HG02943 (cell line): ENCODE results near the gene COG2.
"Not testable (repeated sequence)": the region's sequence is repeated elsewhere in the genome, so short reads cannot be mapped to it uniquely, and the experiment has no call there.

Experiments used
- ATAC-seq: cut with Tn5 transposase; IDR thresholded peaks from one replicate; pipeline ENCODE4 v1.9.1; 2021; ENCODE audit warnings: mild to moderate bottlenecking, low read depth, moderate library complexity; ENCODE audit not compliant: unreplicated experiment

Gene COG2

GRCh38 chr1:230698964-230699363 is 56.7 kb downstream of the COG2 start:
- ATAC-seq: not testable (repeated sequence)

DNA sequence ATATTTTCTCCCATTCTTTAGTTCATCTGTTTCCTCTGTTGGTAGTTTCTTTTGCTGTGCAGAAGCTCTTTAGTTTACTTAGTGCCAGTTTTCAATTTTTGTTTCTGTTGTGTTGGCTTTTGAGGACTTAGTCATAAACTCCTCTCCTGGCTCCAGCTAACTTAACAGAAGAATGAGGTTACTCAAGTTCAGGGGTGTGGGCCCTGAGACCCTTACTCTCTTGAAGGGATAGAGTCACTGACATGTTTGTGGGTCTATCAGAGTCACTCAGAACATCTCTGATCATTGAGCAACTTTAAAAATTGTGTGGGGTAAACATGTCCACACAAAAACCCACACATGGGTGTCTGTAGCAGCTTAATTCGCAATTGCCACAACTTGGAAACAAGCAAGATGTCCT is 57.4 kb downstream of the COG2 start:
- no peak for ATAC-seq

GRCh38 chr1:230700132-230700531 is 57.9 kb downstream of the COG2 start:
- no peak for ATAC-seq

DNA sequence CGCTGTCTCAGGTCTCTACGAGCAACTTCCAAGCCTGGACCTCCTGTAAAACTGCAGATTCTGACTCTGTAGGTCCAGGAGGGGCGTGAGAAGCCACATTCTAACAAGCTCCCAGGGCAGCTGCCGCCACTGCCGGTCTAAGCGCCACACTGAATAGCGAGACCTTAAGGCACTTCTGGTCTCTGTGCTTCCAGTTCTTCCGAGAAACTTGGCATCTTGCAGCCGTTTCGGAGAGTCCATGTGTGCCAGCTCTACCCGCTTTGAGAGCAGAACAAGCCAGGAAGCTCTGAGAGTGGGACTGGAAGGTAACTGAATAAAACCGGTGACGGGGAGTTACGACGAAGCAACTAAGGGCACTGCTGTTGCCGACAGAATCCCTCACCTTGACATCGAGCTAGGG is 59.2 kb downstream of the COG2 start:
- no peak for ATAC-seq

- ATAC-seq: no peak
Measured at GRCh38 chr1:230701895-230702768, 59.9 kb downstream of the COG2 start.

- no peak for ATAC-seq
Measured at GRCh38 chr1:230702934-230703678, 60.8 kb downstream of the COG2 start.

DNA sequence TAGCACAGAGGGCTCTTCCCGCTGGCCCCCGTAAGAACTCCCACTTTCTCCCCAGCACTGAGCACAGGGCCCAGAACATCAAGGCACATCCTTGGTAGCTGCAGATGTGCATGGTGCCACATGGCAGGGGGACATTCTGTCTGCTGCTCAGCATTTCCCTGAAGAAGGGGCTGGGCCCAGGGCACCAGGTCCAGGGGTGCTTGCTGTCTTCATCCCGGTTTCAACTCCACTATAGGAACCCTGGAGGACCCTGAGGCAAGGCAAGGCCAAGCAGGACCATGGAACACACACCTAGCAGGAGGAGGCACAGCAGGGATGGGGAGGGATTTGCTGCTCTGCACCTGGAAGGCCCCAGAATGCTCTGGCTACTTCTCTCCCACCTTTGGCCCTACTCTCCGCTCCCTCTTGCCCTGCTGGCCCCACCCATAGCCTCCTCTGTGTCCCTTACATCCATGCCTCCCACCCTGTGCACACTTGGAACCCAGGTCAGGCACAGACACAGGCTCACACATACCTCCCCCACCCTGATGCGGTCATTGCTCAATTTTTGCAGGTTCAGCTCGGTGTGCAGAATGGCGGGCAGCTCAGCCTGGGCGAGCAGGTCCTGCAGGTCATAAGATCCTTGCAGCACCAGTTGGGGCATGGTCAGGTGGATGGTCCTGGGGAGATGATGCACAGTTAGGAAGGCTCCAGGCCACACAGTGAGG is 61.6 kb downstream of the COG2 start:
- ATAC-seq: no peak

DNA sequence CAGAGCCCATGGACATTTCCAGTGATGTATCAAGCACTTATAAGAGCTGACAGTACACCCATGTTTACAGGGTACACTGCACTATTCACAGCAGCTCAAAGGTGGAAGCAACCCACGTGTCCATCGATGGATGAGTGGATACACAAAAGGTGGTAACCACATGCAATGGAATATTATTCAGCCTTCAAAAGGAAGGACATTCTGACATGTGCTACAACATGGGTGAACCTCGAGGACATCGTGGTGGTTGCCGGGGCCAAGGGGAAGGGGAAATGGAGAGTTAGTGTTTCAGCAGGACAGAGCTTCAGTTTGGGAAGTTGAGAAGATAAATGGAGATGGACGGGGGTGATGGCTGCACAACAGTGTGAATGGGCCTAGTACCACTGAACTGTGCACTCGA is 62.5 kb downstream of the COG2 start:
- no peak for ATAC-seq

GRCh38 chr1:230705289-230706019 is 63.2 kb downstream of the COG2 start:
- ATAC-seq: no peak

- ATAC-seq: no peak
Measured at GRCh38 chr1:230706020-230706699, 63.9 kb downstream of the COG2 start.

DNA sequence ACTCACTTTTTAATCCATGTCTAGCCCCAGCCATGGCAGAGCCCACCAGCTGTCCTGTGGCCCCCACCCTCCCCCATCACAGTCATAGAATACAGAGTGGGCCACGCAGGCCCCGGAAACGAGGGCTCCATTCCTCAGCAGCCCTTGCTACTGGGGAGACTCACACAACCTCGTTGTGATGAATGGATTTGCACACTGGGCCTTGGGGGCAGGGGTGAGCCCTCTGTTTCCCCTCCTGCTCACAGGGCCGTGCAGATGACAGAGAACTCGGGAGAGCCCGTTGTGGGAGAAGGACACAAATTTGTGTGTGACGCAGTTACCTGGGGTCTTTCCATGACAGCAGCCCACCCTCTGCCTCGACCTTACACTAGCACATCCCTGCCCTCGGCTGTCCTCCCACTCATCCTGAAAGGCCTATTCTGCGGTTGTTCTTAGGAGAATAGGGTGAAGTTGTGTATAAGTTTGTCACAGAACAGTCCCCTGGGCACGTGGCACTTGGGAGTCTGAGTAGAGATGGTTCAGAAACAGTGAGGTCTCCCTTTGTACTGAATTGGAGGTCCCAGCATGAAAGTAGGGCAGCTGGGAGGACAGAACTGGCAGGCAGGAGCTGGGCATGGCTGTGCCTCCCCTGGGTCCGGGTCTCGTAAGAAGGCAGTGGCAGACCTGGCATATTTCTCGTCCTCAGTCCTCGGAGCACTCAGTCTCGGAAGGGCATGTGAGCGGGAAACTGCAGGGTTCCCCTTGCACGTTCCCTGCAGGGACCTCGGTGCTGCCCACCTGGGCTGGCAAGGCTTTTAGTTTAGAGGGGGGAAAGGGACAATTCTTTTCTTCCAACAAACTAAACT is 64.8 kb downstream of the COG2 start:
- no peak for ATAC-seq

DNA sequence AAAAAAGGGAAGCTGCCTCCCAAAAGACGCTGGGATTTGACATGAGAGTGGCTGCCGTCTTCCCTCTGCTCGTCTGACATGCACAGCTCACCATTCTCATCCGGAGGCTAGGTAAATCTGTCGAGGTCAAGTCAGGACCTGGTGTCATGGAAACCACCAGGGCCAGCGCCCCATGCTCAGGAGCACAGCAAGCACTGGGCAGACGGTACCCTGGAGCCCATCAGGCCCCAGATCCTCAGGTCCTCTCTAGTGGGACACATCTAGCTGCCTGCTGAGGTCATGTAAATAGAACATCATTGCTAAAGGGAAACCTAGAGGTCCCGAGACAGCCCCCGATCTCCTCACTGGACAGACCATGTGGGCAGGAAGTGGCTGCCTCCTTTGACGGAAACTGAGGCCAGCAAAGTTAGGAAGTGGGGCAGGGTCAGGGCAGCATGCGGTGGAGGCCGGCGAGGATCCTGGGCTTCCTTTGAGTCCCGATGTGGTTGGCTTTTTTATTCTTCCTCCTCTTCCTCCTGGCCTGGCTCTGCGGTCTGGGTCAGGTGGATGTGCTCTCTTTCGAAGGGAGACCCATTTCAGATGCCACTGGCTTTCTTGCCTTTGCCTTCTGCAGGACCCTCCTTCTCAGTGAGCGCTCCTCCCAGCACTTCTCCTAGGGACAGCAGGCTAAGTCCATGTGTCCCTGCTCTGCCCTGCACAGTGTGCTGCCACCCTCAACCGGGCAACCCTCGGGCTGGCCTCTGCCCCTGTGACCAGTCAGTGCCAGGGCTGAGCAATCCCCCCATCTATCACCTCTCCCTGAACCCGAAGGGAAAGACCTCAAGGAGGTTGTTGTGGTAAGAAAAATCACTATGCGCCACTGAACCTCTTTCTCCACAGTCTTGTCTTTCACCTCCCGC is 65.7 kb downstream of the COG2 start:
- ATAC-seq: no peak

DNA sequence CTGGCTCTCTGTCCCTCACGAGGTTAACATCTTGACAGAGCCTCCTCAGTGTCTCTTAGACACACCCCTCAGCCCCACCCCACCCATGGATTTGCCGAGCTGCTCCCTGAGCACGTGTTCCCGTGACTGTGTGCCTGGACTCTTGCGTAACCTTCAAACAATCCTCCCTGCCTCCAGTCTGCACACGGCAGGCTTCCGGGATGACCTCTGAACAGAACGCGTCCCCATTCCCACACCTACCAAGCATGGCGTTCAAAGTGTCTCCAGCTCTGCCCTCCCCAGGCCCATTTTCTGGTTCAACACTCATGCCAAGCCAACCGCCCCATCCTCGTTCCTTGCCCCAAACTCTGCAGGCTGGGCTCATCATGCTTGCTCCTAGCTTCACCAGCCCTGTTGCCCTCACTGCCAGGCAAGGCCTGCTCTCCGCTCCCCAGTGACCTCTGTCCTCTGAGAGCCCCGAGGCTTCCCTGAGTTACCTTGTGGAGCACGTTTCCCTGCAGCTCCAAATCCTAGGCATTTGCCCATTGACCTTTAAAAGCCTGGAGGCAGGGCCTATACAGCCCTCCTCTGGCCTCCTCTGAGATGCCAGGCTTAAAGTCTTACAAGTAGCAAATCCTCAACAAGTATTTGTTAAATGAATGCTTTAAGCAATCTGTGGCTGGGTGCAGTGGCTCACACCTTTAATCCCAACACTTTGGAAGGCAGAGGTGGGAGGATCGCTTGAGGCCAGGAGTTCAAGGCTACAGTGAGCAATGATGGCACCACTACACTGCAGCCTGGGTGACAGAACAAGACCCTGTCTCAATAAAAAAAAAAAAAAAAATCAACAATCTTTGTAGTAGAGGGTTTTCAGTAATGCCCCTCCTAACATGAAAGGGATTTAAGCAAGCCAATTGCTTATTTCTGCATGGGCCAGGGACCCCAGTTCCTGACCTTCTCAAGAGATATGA is 66.6 kb downstream of the COG2 start:
- ATAC-seq: no peak

- no peak for ATAC-seq
Measured at GRCh38 chr1:230709619-230710542, 67.6 kb downstream of the COG2 start.

- ATAC-seq: no peak
Measured at GRCh38 chr1:230710543-230710904, 68.2 kb downstream of the COG2 start.

- ATAC-seq: no peak
Measured at GRCh38 chr1:230711245-230711644, 69.0 kb downstream of the COG2 start.
